GM23338 (cell line): ENCODE results near the gene ISL1. TPM values are rescaled to one million over a fixed set of nuclear protein-coding genes. Genes with fewer than 3 reads are reported as not detected.

Experiments used
- ATAC-seq: fragments of 200-7000 bp; cut with Tn5 transposase; 3 replicates; pipeline ENCODE4 v1.9.1; 2020
- DNase-seq: peaks from one replicate; pipeline ENCODE4 v3.0.0-alpha.2; 2015; ENCODE audit warnings: low spot score
- H2AFZ ChIP-seq: fragments of 200-600 bp; sonication (generic); 2 replicates; pipeline ENCODE4 v1.8.0; 2016; ENCODE audit warnings: antibody characterized with exemption, mild to moderate bottlenecking, moderate library complexity
- H3F3A ChIP-seq: fragments of 200-600 bp; sonication (generic); replicated peaks from 2 replicates; pipeline ENCODE4 v1.8.0; 2017; ENCODE audit warnings: antibody characterized with exemption, mixed run types, low read depth
- H3K27ac ChIP-seq: fragments of 200-600 bp; sonication (generic); 2 replicates; pipeline ENCODE4 v1.6.1; 2016; ENCODE audit warnings: low read depth
- H3K27me3 ChIP-seq: fragments of 200-600 bp; sonication (generic); 2 replicates; pipeline ENCODE4 v1.8.0; 2016; ENCODE audit warnings: mild to moderate bottlenecking, mixed run types, moderate library complexity; ENCODE audit not compliant: insufficient read depth
- H3K36me3 ChIP-seq: fragments of 200-600 bp; sonication (generic); 2 replicates; pipeline ENCODE4 v1.8.0; 2016; ENCODE audit warnings: mild to moderate bottlenecking; ENCODE audit not compliant: insufficient read depth
- H3K4me1 ChIP-seq: fragments of 200-600 bp; sonication (generic); 2 replicates; pipeline ENCODE4 v1.8.0; 2016; ENCODE audit warnings: mild to moderate bottlenecking, moderate library complexity; ENCODE audit not compliant: insufficient read depth
- H3K4me2 ChIP-seq: fragments of 200-600 bp; sonication (generic); 2 replicates; pipeline ENCODE4 v1.7.1; 2017; ENCODE audit warnings: mixed run types
- H3K4me3 ChIP-seq: fragments of 200-600 bp; sonication (generic); 2 replicates; pipeline ENCODE4 v1.6.1; 2016; ENCODE audit warnings: mixed run types
- H3K79me2 ChIP-seq: fragments of 200-600 bp; sonication (generic); replicated peaks from 2 replicates; pipeline ENCODE4 v1.8.0; 2017; ENCODE audit warnings: mild to moderate bottlenecking; ENCODE audit not compliant: insufficient read depth
- H3K9me2 ChIP-seq: fragments of 200-600 bp; sonication (generic); 2 replicates; pipeline ENCODE4 v1.8.0; 2017; ENCODE audit not compliant: insufficient read depth
- H4K20me1 ChIP-seq: fragments of 200-600 bp; sonication (generic); replicated peaks from 2 replicates; pipeline ENCODE4 v1.8.0; 2017; ENCODE audit warnings: mild to moderate bottlenecking; ENCODE audit not compliant: insufficient read depth
- H3K27ac Mint-ChIP-seq: 2 replicates; pipeline ENCODE4 v1.8.0; 2020; ENCODE audit warnings: inconsistent platforms, mild to moderate bottlenecking, moderate library complexity, mixed read lengths
- H3K27me3 Mint-ChIP-seq: 3 replicates; pipeline ENCODE4 v1.8.0; 2022; ENCODE audit warnings: low read depth, mild to moderate bottlenecking, moderate library complexity, mixed read lengths, inconsistent platforms; ENCODE audit not compliant: insufficient read depth, poor library complexity
- H3K36me3 Mint-ChIP-seq: 3 replicates; pipeline ENCODE4 v1.8.0; 2021; ENCODE audit warnings: low read depth, mild to moderate bottlenecking, inconsistent platforms, moderate library complexity, mixed read lengths
- H3K4me1 Mint-ChIP-seq: 3 replicates; pipeline ENCODE4 v1.8.0; 2020; ENCODE audit warnings: mild to moderate bottlenecking, inconsistent platforms, mixed read lengths
- H3K4me3 Mint-ChIP-seq: 3 replicates; pipeline ENCODE4 v1.8.0; 2021; ENCODE audit warnings: moderate library complexity, mild to moderate bottlenecking, inconsistent platforms, mixed read lengths
- H3K9me3 Mint-ChIP-seq: 3 replicates; pipeline ENCODE4 v1.8.0; 2020; ENCODE audit warnings: moderate library complexity, mild to moderate bottlenecking, inconsistent platforms, mixed read lengths
- CREB1 ChIP-seq: fragments of 250-450 bp; sonication (Bioruptor Pico); IDR thresholded peaks from 2 replicates; pipeline ENCODE4 v1.5.0; 2020; ENCODE audit warnings: low read depth, mild to moderate bottlenecking, moderate library complexity
- ETS1 ChIP-seq: IDR thresholded peaks from 2 replicates; pipeline ENCODE4 v1.6.1; 2016; ENCODE audit warnings: antibody characterized with exemption
- EZH2 ChIP-seq: fragments of 200-600 bp; sonication (generic); IDR thresholded peaks from one replicate; pipeline ENCODE4 v1.8.0; 2017; ENCODE audit warnings: antibody characterized with exemption, mild to moderate bottlenecking, low read depth; ENCODE audit not compliant: unreplicated experiment
- EZH2phosphoT487 ChIP-seq: fragments of 200-600 bp; sonication (generic); IDR thresholded peaks from one replicate; pipeline ENCODE4 v1.8.1; 2018; ENCODE audit warnings: antibody characterized with exemption; ENCODE audit not compliant: unreplicated experiment
- JUNB ChIP-seq: IDR thresholded peaks from one replicate; pipeline ENCODE4 v1.6.1; 2016; ENCODE audit warnings: antibody characterized with exemption; ENCODE audit not compliant: unreplicated experiment
- NANOG ChIP-seq: IDR thresholded peaks from 2 replicates; pipeline ENCODE4 v1.6.1; 2016; ENCODE audit warnings: antibody characterized with exemption, borderline replicate concordance
- STAT1 ChIP-seq: IDR thresholded peaks from one replicate; pipeline ENCODE4 v1.6.1; 2016; ENCODE audit warnings: antibody characterized with exemption; ENCODE audit not compliant: unreplicated experiment
- ZNF331 ChIP-seq: fragments of 250-450 bp; sonication (Bioruptor Pico); IDR thresholded peaks from 2 replicates; pipeline ENCODE4 v1.5.0; 2020; ENCODE audit warnings: low read depth, mild to moderate bottlenecking, moderate library complexity
- ZNF462 ChIP-seq: fragments of 250-450 bp; sonication (Bioruptor Pico); IDR thresholded peaks from 2 replicates; pipeline ENCODE4 v1.5.0; 2020; ENCODE audit warnings: mild to moderate bottlenecking, moderate library complexity
- polyA plus RNA-seq: library from polyadenylated mRNA; unstranded; fragments of >200 nt; fragmentation: Nextera tagmentation; extraction: Ambion mirVana; gene quantifications from 2 replicates; pipeline ENCODE4 v1.2.1, GENCODE V29; 2016
- total RNA-seq: library from RNA; depleted of rRNA; stranded (reverse); fragments of >200 nt; shearing (Covaris generic); gene quantifications from 2 replicates; pipeline ENCODE4 v1.2.3, GENCODE V29; 2014
- TF ChIP-seq, protein P1 (sequence below): IDR thresholded peaks from one replicate; pipeline ENCODE4 v1.6.1; 2018; ENCODE audit warnings: antibody characterized with exemption; ENCODE audit not compliant: unreplicated experiment
- TF ChIP-seq, protein P2 (sequence below), 2 experiments: fragments of 200-600 bp in 1 of 2; sonication (generic) in 1 of 2; conservative IDR thresholded peaks; 2 replicates each; pipeline versions ENCODE4 v1.5.1 to v1.6.1; 2016 to 2017; ENCODE audit warnings: antibody characterized with exemption in 2 of 2, low read depth in 2 of 2, mild to moderate bottlenecking in 2 of 2, moderate library complexity in 1 of 2

The ISL1 gene
- total and polyA plus RNA-seq, 2 experiments from 2014 or later: 0.38 to 0.55 TPM

DNA sequence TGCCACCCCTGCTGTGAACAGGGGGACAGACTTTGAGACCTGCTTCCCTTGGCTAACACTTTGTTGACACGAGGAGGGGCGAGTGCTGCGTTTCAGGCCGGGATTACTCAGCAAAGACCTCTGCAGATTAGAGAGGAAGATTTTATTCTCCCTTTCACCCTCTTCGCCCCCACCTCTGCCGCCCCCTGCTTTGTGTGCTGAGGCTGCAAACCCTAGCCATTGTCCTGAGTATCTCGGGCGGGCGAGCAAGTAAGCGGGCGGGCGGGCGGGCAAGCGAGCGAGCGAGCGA is 6.0 kb downstream of the ISL1 start:
- H3K27me3 Mint-ChIP-seq: peaks cover 99% of the 10 kb centered on the region
- Histone ChIP-seq H3K4me2 (peak overlapping the region; percentile 87), H2AFZ (no peak overlapping the region), H3K4me3 (peak overlapping the region; percentile 53), H3K36me3 (no peaks in the 10 kb centered on the region), H3F3A (peaks cover 13% of the 10 kb centered on the region), H3K9me2 (no peaks in the 10 kb centered on the region), H4K20me1 (0 out of 2 replicates have a peak, but pooled peaks cover 6% of the 10 kb centered on the region), H3K27me3 (peaks cover 100% of the 10 kb centered on the region), H3K79me2 (no peaks in the 10 kb centered on the region), H3K4me1 (peaks cover 85% of the 10 kb centered on the region), H3K27ac (no peak overlapping the region)
- H3K4me1 Mint-ChIP-seq: peaks cover 71% of the 10 kb centered on the region
- DNase-seq (peak; percentile 58), ATAC-seq (peak; percentile 13)
- H3K36me3 Mint-ChIP-seq: no peaks in the 10 kb centered on the region
- TF ChIP-seq EZH2phosphoT487 (no peak), ZNF462 (CRISPR knock-in tag) (no peak), NANOG (no peak), EZH2 (no peak), STAT1 (no peak), CREB1 (CRISPR knock-in tag) (no peak), ETS1 (no peak), ZNF331 (CRISPR knock-in tag) (no peak), JUNB (no peak)
- TF ChIP-seq, protein P1, sequence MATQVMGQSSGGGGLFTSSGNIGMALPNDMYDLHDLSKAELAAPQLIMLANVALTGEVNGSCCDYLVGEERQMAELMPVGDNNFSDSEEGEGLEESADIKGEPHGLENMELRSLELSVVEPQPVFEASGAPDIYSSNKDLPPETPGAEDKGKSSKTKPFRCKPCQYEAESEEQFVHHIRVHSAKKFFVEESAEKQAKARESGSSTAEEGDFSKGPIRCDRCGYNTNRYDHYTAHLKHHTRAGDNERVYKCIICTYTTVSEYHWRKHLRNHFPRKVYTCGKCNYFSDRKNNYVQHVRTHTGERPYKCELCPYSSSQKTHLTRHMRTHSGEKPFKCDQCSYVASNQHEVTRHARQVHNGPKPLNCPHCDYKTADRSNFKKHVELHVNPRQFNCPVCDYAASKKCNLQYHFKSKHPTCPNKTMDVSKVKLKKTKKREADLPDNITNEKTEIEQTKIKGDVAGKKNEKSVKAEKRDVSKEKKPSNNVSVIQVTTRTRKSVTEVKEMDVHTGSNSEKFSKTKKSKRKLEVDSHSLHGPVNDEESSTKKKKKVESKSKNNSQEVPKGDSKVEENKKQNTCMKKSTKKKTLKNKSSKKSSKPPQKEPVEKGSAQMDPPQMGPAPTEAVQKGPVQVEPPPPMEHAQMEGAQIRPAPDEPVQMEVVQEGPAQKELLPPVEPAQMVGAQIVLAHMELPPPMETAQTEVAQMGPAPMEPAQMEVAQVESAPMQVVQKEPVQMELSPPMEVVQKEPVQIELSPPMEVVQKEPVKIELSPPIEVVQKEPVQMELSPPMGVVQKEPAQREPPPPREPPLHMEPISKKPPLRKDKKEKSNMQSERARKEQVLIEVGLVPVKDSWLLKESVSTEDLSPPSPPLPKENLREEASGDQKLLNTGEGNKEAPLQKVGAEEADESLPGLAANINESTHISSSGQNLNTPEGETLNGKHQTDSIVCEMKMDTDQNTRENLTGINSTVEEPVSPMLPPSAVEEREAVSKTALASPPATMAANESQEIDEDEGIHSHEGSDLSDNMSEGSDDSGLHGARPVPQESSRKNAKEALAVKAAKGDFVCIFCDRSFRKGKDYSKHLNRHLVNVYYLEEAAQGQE: no peak
- TF ChIP-seq, protein P2, sequence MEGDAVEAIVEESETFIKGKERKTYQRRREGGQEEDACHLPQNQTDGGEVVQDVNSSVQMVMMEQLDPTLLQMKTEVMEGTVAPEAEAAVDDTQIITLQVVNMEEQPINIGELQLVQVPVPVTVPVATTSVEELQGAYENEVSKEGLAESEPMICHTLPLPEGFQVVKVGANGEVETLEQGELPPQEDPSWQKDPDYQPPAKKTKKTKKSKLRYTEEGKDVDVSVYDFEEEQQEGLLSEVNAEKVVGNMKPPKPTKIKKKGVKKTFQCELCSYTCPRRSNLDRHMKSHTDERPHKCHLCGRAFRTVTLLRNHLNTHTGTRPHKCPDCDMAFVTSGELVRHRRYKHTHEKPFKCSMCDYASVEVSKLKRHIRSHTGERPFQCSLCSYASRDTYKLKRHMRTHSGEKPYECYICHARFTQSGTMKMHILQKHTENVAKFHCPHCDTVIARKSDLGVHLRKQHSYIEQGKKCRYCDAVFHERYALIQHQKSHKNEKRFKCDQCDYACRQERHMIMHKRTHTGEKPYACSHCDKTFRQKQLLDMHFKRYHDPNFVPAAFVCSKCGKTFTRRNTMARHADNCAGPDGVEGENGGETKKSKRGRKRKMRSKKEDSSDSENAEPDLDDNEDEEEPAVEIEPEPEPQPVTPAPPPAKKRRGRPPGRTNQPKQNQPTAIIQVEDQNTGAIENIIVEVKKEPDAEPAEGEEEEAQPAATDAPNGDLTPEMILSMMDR (conservative IDR thresholded peaks at IDR 0.05; ENCODE audit: low read depth in 2 of 2): no peak
- H3K4me3 Mint-ChIP-seq: peak overlapping the region; percentile 76
- H3K9me3 Mint-ChIP-seq: peaks cover 5% of the 10 kb centered on the region; the same call in 2 of the 3 replicates
- no peak overlapping the region for H3K27ac Mint-ChIP-seq
